NK-92 (cell line): ENCODE results near the gene IL16.

Experiments
- DNase-seq: peaks from one replicate; lab custom pipeline; 2025; ENCODE audit not compliant: unreplicated experiment; lab: John Stamatoyannopoulos, UW

IL16 gene

GRCh38 chr15:81273200-81273599 is 76.5 kb downstream of the IL16 start:
- DNase-seq = no peak

- no peak for DNase-seq
Measured at GRCh38 chr15:81273855-81274254, 77.2 kb downstream of the IL16 start.

GRCh38 chr15:81274255-81274654 is 77.6 kb downstream of the IL16 start:
- no peak for DNase-seq

GRCh38 chr15:81274931-81275707 is 78.4 kb downstream of the IL16 start:
- DNase-seq = peak; percentile 20

- DNase-seq = no peak
Measured at GRCh38 chr15:81275711-81276392, 79.2 kb downstream of the IL16 start.

- no peak for DNase-seq
Measured at GRCh38 chr15:81276967-81277366, 80.3 kb downstream of the IL16 start.

- DNase-seq = no peak
Measured at GRCh38 chr15:81277851-81278250, 81.2 kb downstream of the IL16 start.

GRCh38 chr15:81278306-81279029 is 81.8 kb downstream of the IL16 start:
- no peak for DNase-seq

GRCh38 chr15:81279621-81280485 is 83.2 kb downstream of the IL16 start:
- DNase-seq = no peak

GRCh38 chr15:81280696-81281455 is 84.2 kb downstream of the IL16 start:
- no peak for DNase-seq

GRCh38 chr15:81281456-81281735 is 84.7 kb downstream of the IL16 start:
- no peak for DNase-seq

GRCh38 chr15:81281766-81282605 is 85.3 kb downstream of the IL16 start:
- DNase-seq = no peak

- DNase-seq = no peak
Measured at GRCh38 chr15:81282606-81282895, 85.9 kb downstream of the IL16 start.

- no peak for DNase-seq
Measured at GRCh38 chr15:81282911-81283310, 86.2 kb downstream of the IL16 start.

GRCh38 chr15:81284256-81285031 is 87.8 kb downstream of the IL16 start:
- DNase-seq = no peak

- no peak for DNase-seq
Measured at GRCh38 chr15:81285461-81285860, 88.8 kb downstream of the IL16 start.

- no peak for DNase-seq
Measured at GRCh38 chr15:81286621-81287121, 90.0 kb downstream of the IL16 start.

- no peak for DNase-seq
Measured at GRCh38 chr15:81288040-81288439, 91.4 kb downstream of the IL16 start.

GRCh38 chr15:81288616-81289015 is 91.9 kb downstream of the IL16 start:
- no peak for DNase-seq
